ENCODE results near the gene SMAD2.

Gene SMAD2

GRCh38 chr18:47777626-47778025 lies 152.8 kb downstream of the SMAD2 start:
- DNase-seq (ENCODE audit: low spot score) = no peak
- no peak overlapping the region for H3K27ac ChIP-seq (ENCODE audit: poor library complexity, severe bottlenecking)
- H3K4me1 ChIP-seq (ENCODE audit: insufficient read depth, poor library complexity, severe bottlenecking) = no peaks in the 10 kb centered on the region
- H3K4me3 ChIP-seq (ENCODE audit: severe bottlenecking) = no peak overlapping the region
- H3K36me3 ChIP-seq (ENCODE audit: low read depth) = no peaks in the 10 kb centered on the region
- H3K27me3 ChIP-seq (ENCODE audit: insufficient read depth, poor library complexity, severe bottlenecking) = peaks cover 4% of the 10 kb centered on the region
- TF ChIP-seq CTCF (IDR thresholded peaks at IDR 0.05; ENCODE audit: poor library complexity, severe bottlenecking) = no peak
- no peak for ATAC-seq (ENCODE audit: low read depth)
- no peaks in the 10 kb centered on the region for H3K9me3 ChIP-seq (ENCODE audit: severe bottlenecking)

- no peaks in the 10 kb centered on the region for H3K9me3 ChIP-seq (ENCODE audit: severe bottlenecking)
- H3K4me3 ChIP-seq (ENCODE audit: severe bottlenecking) = no peak overlapping the region
- peaks cover 4% of the 10 kb centered on the region for H3K27me3 ChIP-seq (ENCODE audit: insufficient read depth, poor library complexity, severe bottlenecking)
- DNase-seq (ENCODE audit: low spot score) (no peak), ATAC-seq (ENCODE audit: low read depth) (no peak)
- TF ChIP-seq CTCF (IDR thresholded peaks at IDR 0.05; ENCODE audit: poor library complexity, severe bottlenecking) = no peak
- H3K27ac ChIP-seq (ENCODE audit: poor library complexity, severe bottlenecking) = no peak overlapping the region
- no peaks in the 10 kb centered on the region for H3K4me1 ChIP-seq (ENCODE audit: insufficient read depth, poor library complexity, severe bottlenecking)
- no peaks in the 10 kb centered on the region for H3K36me3 ChIP-seq (ENCODE audit: low read depth)
These were observed 154.5 kb downstream of the SMAD2 start for GRCh38 chr18:47775961-47776360.

GRCh38 chr18:47773931-47774330 lies 156.5 kb downstream of the SMAD2 start:
- Histone ChIP-seq H3K27ac (ENCODE audit: poor library complexity, severe bottlenecking) (no peak overlapping the region), H3K36me3 (ENCODE audit: low read depth) (no peaks in the 10 kb centered on the region), H3K9me3 (ENCODE audit: severe bottlenecking) (no peaks in the 10 kb centered on the region), H3K27me3 (ENCODE audit: insufficient read depth, poor library complexity, severe bottlenecking) (peaks cover 4% of the 10 kb centered on the region), H3K4me3 (ENCODE audit: severe bottlenecking) (no peak overlapping the region), H3K4me1 (ENCODE audit: insufficient read depth, poor library complexity, severe bottlenecking) (no peaks in the 10 kb centered on the region)
- DNase-seq (ENCODE audit: low spot score) (no peak), ATAC-seq (ENCODE audit: low read depth) (no peak)
- TF ChIP-seq CTCF (IDR thresholded peaks at IDR 0.05; ENCODE audit: poor library complexity, severe bottlenecking) = no peak

DNA sequence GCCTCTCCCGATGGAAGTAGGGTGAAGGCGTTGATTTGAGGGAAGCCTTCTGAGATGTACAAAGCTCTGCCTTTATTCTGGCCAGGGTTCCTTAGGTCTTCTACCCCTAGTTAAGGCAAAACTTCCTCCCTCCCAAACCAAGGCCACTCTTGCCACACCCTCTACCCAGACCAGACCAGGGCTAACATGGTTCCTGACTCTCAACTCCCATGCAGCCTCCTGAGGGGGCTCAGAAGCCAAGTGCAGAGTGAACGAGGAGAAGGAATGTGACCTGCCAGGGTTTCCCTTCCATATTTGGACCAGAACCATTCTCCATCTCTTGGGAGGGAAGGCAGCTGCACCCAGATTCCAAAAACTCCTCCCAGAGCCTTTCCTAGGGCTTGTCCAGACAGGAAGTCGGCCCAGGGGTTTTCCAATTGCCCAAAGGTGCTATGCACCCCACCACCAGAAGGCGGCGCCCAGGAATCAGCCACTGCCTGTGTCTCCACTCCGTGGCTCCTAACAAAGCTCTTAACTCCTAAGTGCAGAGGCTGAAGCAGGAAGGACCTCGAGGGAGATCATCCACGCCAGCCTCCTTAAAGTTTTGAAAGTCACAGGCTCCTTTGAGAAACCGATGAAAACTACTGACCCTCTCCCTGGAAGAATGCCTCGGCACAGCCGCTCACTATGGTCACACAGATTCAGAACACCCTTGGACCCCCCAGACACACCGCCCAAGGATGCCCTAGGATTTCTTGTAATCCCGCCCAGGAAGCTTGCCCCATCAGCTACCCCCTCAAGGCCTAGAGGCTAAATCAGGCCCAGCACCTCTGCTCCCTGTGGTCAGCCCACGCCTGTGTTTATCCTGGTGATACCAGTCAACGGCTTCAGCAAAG lies 157.8 kb downstream of the SMAD2 start:
- H3K27me3 ChIP-seq (ENCODE audit: insufficient read depth, poor library complexity, severe bottlenecking) = peaks cover 4% of the 10 kb centered on the region
- DNase-seq (ENCODE audit: low spot score) (no peak), ATAC-seq (ENCODE audit: low read depth) (peak; percentile 63; the same call in 2 of the 3 replicates)
- H3K27ac ChIP-seq (ENCODE audit: poor library complexity, severe bottlenecking) = no peak overlapping the region
- H3K4me3 ChIP-seq (ENCODE audit: severe bottlenecking) = no peak overlapping the region
- H3K36me3 ChIP-seq (ENCODE audit: low read depth) = no peaks in the 10 kb centered on the region
- TF ChIP-seq CTCF (IDR thresholded peaks at IDR 0.05; ENCODE audit: poor library complexity, severe bottlenecking) = peak; percentile 66
- H3K9me3 ChIP-seq (ENCODE audit: severe bottlenecking) = no peaks in the 10 kb centered on the region
- no peaks in the 10 kb centered on the region for H3K4me1 ChIP-seq (ENCODE audit: insufficient read depth, poor library complexity, severe bottlenecking)

DNA sequence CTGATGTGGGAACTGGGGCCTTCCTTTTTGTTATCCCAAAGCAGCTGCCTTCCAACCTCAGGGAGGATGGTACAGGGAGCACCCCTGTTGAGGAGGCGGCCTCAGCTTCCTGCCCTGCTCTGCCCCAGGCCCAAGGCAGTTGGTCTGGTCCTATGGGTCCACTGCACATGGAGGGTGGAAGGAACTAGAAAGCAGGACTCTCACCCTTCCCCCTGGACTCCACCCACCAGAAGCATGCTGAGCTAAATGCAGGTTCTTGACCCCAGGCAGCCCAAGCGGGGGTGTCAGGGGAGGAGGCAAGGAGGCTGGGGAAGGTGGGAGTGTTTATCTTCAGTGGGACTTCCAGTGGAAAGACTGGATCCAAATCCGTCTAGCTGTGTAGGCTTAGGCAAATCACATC lies 158.5 kb downstream of the SMAD2 start:
- no peak for ATAC-seq (ENCODE audit: low read depth)
- TF ChIP-seq CTCF (IDR thresholded peaks at IDR 0.05; ENCODE audit: poor library complexity, severe bottlenecking) = no peak
- Histone ChIP-seq H3K27me3 (ENCODE audit: insufficient read depth, poor library complexity, severe bottlenecking) (no peaks in the 10 kb centered on the region), H3K9me3 (ENCODE audit: severe bottlenecking) (no peaks in the 10 kb centered on the region), H3K27ac (ENCODE audit: poor library complexity, severe bottlenecking) (no peak overlapping the region), H3K4me3 (ENCODE audit: severe bottlenecking) (no peak overlapping the region), H3K4me1 (ENCODE audit: insufficient read depth, poor library complexity, severe bottlenecking) (no peaks in the 10 kb centered on the region), H3K36me3 (ENCODE audit: low read depth) (no peaks in the 10 kb centered on the region)
- DNase-seq (ENCODE audit: low spot score) = no peak
